Stimulated activated CD4-positive, alpha-beta T cell treated with anti-CD3 and anti-CD28 coated beads, Interleukin-1b, Interleukin-23, amount 100 ng/mL, for 1 hour (primary cell): ENCODE data around the gene JAK2.
"Not testable (repeated sequence)": the region's sequence is repeated elsewhere in the genome, so short reads cannot be mapped to it uniquely, and the experiment has no call there.

Experiments used
- DNase-seq, 2 donors: peaks; one replicate each; pipeline ENCODE4 v3.0.0-alpha.2; 2020; ENCODE audit warnings: low read depth in 2 of 2

Gene JAK2

GRCh38 chr9:4980086-4980727, 4.9 kb upstream of the JAK2 start:
- DNase-seq = no peak

DNA sequence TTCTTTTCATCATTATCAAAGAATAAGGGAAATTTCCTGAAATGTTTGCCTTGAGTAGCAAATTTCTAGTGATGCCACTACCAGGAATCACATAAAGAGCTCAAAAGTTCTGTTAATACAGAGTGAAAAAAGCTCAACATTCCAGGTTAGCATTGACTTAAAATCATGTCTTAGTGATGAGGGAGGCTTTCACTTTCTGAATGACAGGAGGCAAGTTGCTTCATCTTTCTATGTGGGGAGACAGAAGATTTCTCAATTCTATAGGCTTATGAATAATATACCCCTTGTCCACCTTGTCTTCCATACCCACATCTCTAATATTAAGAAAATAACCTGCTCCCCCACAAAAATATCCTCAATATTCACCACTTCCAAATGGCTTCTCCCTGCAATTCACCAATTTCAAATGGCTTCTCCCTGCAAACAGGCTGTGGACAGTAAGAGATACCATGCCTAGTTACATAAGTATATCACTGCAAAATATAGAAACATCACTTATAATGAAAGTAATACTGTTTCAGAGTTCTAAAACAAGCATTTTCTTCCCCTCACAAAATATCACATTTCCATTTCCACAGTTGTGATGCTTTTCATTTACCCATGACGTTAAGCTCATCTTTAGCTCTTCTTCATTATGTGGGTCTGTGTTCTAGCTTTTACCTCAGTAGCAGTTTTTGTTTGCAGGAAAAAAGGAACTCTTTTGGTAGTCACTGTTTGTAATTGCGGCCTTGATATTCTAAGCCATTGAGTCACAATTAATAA, 2.2 kb upstream of the JAK2 start:
- DNase-seq = no peak

DNA sequence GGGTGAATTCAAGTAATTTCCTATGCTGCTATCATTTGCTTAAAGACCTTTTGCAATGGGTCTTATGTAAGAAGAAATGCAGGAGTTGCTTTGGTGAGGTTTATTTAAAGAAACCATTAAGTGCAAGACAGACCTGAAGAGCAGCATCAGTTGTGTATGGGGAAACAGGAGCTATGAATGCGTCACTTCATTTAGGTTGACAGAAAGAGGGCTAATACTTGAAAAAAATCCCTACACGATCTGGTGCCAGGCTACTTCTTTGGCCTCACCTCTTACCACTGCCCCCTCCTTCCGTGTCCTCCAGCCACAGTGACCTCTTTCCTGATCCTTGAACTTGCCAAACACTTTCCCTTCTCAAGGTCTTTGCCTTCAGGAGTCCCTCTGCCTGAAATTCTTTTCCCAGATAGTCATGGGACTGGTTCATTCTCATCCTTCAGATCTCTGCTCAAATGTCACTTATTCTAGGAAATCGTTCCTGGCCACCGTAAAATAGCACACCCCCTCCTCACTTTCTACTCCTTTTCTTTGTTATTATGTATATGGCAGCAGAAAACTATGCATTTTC, 1.4 kb upstream of the JAK2 start:
- DNase-seq = no peak

- no peak for DNase-seq
Observed at GRCh38 chr9:4984171-4984620, 876 bp upstream of the JAK2 start.

DNA sequence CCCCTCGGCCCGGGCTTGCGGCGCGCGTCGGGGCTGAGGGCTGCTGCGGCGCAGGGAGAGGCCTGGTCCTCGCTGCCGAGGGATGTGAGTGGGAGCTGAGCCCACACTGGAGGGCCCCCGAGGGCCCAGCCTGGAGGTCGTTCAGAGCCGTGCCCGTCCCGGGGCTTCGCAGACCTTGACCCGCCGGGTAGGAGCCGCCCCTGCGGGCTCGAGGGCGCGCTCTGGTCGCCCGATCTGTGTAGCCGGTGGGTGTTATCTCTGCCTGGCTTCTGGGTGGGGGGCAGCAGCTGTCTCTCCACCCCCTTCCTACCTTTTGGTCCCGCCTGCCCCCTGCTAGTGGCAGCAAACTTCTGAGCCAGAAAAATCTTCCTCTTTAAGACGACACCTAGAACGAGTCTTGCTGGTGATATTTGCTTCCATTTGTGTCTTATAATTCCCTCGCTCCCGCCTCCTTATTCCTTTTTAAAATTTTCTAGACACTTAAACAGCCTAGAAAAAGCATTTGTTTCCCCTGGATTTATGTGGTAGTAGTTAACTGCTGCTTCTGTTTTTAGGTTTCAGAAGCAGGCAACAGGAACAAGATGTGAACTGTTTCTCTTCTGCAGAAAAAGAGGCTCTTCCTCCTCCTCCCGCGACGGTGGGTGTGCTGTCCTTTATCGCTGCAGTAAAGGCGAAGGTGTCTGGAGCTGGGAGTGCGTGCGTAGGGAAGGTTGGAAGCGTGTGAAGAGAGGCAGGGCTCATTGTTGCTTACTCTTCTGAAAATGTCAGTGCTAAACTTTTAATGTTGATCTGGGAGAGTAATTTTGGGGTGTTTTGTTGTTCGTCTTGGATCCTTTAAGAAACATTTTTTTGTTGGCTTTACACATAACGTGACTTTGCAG, 554 bp downstream of the JAK2 start:
- no peak for DNase-seq

DNA sequence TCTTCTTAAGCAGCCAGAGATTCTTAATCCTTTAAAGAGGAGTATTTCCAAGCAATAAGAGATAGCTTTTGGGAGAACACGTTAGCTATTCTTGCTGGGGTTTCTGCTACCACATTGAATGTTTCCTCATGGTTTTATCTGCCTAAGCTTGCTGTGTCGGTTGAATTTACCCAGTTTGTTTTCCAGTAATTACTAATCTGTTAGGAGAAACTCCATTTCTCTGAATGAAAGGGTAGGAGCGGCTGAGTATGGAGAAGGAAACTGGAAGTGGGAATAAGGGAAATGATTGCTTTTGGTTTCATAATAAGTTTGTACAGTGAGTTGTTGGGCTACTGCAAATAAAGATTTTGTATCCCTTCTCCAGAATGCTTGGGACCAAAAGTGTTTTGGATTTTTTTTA, 1.2 kb downstream of the JAK2 start:
- DNase-seq = no peak

- DNase-seq = no peak
Observed at GRCh38 chr9:4986783-4987182, 1.7 kb downstream of the JAK2 start.

GRCh38 chr9:4987961-4988421, 2.9 kb downstream of the JAK2 start:
- peak in 1 of 2 donors; percentile 35 for DNase-seq

GRCh38 chr9:4992872-4993271, 7.8 kb downstream of the JAK2 start:
- no peak for DNase-seq

DNA sequence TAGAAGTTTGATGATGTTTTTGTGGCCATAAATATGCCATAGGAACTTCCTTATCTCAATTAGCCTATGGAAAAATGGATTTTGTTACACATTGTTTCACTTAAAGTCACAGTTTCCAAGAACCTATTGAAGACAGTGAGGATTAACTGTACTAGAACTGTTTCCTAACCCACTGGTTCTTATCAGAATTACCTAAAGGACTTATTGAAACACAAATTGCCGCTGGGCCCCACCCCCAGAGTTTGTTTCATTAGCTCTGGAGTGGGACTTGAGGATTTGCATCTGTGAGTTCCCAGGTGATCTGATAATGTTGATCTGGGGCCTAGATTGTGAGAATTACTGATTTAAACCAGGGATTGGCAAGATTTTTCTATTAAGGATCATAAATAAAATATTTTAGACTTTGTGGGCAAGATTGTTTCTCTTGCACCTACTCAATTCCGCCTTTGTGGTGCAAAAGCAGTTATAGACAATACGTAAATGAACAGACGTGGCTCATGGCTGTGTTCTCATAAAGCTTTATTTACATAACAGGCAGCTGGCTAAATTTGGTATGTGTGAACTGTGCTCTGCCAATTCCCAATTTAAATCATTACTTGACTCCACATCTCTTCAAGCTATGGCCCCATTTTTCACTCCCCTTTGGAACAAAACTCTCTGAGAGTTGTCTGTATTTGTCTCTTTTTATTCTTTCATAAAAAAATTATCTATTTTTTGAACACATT, 9.3 kb downstream of the JAK2 start:
- DNase-seq = no peak

DNA sequence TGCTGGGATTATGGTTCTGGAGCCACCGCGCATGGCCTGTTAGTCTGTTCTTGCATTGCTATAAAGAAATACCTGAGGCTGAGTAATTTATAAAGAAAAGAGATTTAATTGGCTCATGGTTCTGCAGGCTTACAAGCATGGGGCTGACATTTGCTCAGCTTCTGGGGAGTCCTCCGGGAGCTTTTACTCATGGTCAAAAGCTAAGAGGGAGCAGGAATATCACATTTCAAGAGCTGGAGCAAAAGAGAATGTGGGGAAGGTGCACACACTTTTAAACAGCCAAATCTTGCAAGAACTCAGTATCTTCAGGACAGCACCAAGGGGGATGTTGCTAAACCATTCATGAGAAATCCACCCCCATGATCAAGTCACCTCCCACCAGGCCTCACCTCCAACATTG, 12.1 kb downstream of the JAK2 start:
- no peak for DNase-seq

- DNase-seq = no peak
Observed at GRCh38 chr9:4997631-4998030, 12.6 kb downstream of the JAK2 start.

- DNase-seq = no peak
Observed at GRCh38 chr9:5002811-5003210, 17.7 kb downstream of the JAK2 start.

DNA sequence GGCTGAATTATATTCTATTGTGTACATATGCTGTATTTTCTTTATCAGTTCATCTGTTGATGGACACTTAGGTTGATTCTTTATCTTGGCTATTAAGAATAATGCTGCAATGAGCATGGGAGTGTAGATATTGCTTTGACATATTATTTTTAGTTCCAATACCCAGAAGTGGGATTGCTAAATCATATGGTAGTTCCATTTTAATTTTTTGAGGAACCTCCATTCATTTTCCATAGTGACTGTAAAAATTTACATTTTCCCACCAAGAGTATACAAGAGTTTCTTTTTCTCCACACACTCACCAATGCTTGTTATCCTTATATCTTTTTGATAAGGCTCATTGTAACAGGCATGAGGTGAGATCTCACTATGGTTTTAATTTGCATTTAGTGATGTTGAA, 19.4 kb downstream of the JAK2 start:
- no peak for DNase-seq

DNA sequence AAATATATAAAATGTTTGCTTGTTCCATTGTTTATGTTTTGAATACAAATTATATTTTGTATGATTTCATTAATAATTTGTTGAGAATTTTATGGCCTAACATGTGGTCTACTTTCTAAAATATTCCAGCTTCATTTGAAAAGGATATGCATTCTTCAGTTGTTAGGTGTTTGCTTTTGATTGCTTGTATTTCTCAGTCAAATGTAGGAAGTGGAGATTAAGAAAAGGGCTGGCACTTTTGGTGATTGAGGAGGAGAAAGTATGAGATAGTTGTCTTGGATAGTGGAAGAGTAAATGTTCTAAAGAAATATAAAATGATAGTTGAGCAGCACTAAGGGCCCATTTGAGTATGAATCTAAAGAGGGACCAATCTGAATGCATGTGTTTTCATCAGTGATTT, 23.1 kb downstream of the JAK2 start:
- no peak for DNase-seq

DNA sequence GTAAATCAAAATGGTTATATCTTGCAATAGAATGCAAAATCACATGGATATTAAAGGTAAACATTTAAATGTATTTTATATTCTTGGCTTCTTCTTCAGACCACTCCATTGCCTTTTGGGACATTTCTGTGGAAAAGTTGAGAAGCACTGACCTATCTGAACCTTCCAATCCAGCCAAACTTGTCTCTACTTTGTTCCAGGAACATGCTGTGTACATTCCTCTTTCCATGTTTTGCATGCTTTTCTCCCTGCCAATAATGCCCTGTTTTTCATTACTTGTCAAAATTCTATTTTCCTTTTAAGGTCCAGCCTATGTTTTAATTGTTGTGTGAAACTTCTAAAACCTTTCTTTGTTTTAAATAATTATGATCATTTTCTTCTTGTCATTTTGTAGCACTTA, 28.3 kb downstream of the JAK2 start:
- no peak for DNase-seq

DNA sequence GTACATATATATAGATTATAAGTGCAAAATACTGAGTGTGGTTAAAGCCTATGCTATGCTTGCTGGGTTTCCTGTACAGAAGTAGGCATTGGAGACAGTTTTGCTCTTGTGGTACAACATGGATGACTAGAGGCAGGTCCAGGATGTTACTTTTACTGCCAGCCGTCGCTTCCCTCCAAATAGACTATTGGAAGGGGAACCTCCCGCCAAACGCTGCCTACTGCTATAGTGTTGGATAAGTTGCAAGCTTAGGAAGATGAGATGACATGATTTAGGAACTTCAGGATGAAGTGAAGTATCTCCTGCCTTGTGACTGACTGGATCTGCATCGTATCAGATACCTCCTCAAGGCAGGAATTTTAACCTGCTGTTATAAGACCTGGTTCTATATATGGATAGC, 30.9 kb downstream of the JAK2 start:
- no peak for DNase-seq

- no peak for DNase-seq
Observed at GRCh38 chr9:5025416-5025815, 40.3 kb downstream of the JAK2 start.

DNA sequence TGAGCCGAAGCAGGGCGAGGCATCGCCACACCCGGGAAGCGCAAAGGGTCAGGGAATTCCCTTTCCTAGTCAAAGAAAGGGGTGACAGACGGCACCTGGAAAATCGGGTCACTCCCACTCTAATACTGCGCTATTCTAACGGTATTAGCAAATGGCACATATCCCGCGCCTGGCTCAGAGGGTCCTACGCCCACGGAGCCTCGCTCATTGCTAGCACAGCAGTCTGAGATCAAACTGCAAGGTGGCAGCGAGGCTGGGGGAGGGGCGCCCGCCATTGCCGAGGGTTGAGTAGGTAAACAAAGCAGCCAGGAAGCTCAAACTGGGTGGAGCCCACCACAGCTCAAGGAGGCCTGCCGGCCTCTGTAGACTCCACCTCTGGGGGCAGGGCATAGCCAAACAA, 46.9 kb downstream of the JAK2 start:
- not testable (repeated sequence) for DNase-seq

- no peak for DNase-seq
Observed at GRCh38 chr9:5040730-5041389, 55.8 kb downstream of the JAK2 start.
